Common myeloid progenitor, CD34-positive (primary cell): ENCODE measurements around the gene EGR1.

Experiments
- CTCF ChIA-PET: fragments of 350-600 bp; sonication (Branson Sonifier 250); formaldehyde crosslinking; loops from one replicate; lab custom pipeline; 2021; ENCODE audit warnings: antibody characterized with exemption; lab: Charles Lee
- POLR2A ChIA-PET: fragments of 350-600 bp; sonication (Branson Sonifier 250); formaldehyde crosslinking; loops from one replicate; lab custom pipeline; 2021; ENCODE audit warnings: antibody characterized with exemption; lab: Charles Lee
- DNase-seq, 3 donors: peaks; one replicate each; pipeline versions ENCODE4 v3.0.0 to v3.0.0-alpha.2; 2013
- H3K27ac ChIP-seq, 2 experiments: 1 replicate in 1 of 2; 2 replicates in 1 of 2; pipeline ENCODE4 v1.7.0; 2013; ENCODE audit warnings: inconsistent platforms in 2 of 2, low read length in 2 of 2, mild to moderate bottlenecking in 2 of 2, low read depth in 1 of 2, moderate library complexity in 1 of 2; ENCODE audit not compliant: severe bottlenecking in 2 of 2, insufficient read depth in 1 of 2, poor library complexity in 1 of 2
- H3K27me3 ChIP-seq, 5 experiments: replicated peaks in 2 of 5; 1 replicate in 3 of 5; 2 replicates in 2 of 5; pipeline versions ENCODE4 v1.6.1 to v1.7.0; 2013; ENCODE audit warnings: low read length in 4 of 5, mild to moderate bottlenecking in 2 of 5, moderate library complexity in 2 of 5, inconsistent platforms in 1 of 5; ENCODE audit not compliant: insufficient read depth in 5 of 5, control insufficient read depth in 4 of 5
- H3K36me3 ChIP-seq, 4 experiments: 1 replicate in 2 of 4; 2 replicates in 2 of 4; pipeline versions ENCODE4 v1.6.1 to v1.7.0; 2013; ENCODE audit warnings: low read length in 3 of 4, control low read depth in 1 of 4, mild to moderate bottlenecking in 1 of 4; ENCODE audit not compliant: control insufficient read depth in 4 of 4, insufficient read depth in 4 of 4
- H3K4me1 ChIP-seq, 4 experiments: 1 replicate in 3 of 4; 2 replicates in 1 of 4; pipeline versions ENCODE4 v1.6.1 to v1.7.1; 2013; ENCODE audit warnings: low read length in 3 of 4, mild to moderate bottlenecking in 3 of 4, control low read depth in 1 of 4, inconsistent platforms in 1 of 4, moderate library complexity in 1 of 4; ENCODE audit not compliant: control insufficient read depth in 4 of 4, insufficient read depth in 4 of 4; ENCODE audit errors: control extremely low read depth in 1 of 4
- H3K4me3 ChIP-seq, 7 experiments: 1 replicate in 4 of 7; 2 replicates in 3 of 7; pipeline versions ENCODE4 v1.5.1 to v1.7.0; 2013; ENCODE audit warnings: mild to moderate bottlenecking in 7 of 7, low read length in 6 of 7, moderate library complexity in 6 of 7, inconsistent platforms in 2 of 7, low read depth in 2 of 7, control low read depth in 1 of 7; ENCODE audit not compliant: insufficient read depth in 4 of 7, control insufficient read depth in 1 of 7; ENCODE audit errors: extremely low read depth in 1 of 7
- H3K9me3 ChIP-seq, 5 experiments: 1 replicate in 4 of 5; 2 replicates in 1 of 5; pipeline versions ENCODE4 v1.6.1 to v1.7.1; 2013; ENCODE audit warnings: low read length in 4 of 5, mild to moderate bottlenecking in 2 of 5, inconsistent platforms in 1 of 5, low read depth in 1 of 5, moderate library complexity in 1 of 5; ENCODE audit not compliant: control insufficient read depth in 4 of 5, insufficient read depth in 2 of 5; ENCODE audit errors: control extremely low read depth in 1 of 5
- WGBS: methylation state at CpG from one replicate; pipeline ENCODE4 v1.1.5; 2013; ENCODE audit not compliant: insufficient coverage; 5-methylcytosine and 5-hydroxymethylcytosine counted together

EGR1 gene

DNA sequence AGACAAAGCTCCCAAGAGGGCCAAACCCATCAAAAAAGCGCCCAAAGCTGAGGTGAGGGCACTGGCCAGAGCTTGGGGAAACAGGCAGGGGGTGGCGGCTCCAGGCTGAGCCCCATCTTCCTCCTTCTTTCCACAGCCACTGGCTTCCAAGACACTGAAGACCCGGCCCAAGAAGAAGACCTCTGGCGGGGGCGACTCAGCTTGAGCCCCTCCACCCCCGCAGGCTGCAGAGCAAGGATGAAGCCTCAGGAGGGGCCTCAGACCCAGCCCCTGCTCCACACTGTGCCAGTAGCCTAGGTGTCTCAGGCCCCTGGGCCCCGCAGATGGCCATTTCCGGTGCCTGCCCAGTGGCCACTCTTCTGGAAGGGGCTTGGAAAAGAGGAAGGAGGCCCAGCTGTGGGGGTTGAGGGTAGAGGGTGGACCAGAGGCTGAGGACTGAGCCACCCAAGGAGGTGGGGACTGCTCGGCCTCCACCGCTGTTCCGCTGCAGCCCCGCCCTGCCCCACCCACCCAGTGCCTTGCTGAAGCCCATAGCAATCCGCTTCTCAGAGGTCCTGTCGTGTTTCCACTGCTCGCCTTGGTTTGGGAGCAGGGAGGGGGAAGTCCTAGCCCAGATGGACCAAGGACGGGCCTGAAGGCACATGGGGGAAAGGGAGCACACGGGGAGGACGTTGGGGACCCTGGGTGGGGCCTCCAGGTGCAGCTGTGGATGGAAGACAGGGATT lies 19.6 kb upstream of the EGR1 start:
- POLR2A ChIA-PET = no interaction called here
- no peak for DNase-seq
- Histone ChIP-seq H3K9me3 (no peaks in the 10 kb centered on the region), H3K4me3 (no peak overlapping the region), H3K36me3 (no peaks in the 10 kb centered on the region), H3K4me1 (peaks cover 0 to 7% (median 3%) of the 10 kb centered on the region in 4 experiments), H3K27ac (no peak overlapping the region), H3K27me3 (no peaks in the 10 kb centered on the region)
- CTCF ChIA-PET = interaction anchor here (1.4 to 29.7 kb wide), 4 partner anchors 16 to 94 kb away, joined by 3 to 494 read pairs (median 74); partner anchors contain the start of gene EGR1
- 96% methylated on average over 18 of the region's 18 CpGs for WGBS

DNA sequence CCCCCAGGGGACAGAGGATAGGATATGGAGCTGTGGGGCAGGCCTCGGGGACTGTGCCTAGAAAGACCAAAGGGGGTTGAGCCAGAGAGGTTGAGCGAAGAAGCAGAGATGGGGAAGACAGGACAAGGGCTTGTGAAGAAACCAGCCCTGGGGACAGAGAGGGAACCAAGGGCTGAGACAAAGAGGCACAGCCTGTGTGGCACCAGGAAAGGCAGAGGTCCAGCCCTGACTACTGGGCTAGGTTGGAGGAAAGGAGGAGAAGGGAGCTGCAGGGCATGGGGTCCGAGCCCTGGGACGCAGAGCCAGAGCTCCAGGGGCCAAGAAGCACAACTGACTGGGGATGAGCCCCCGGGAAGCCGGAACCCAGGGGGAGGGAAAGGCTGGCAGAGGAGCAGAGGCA lies 17.2 kb upstream of the EGR1 start:
- 94% methylated on average over 6 of the region's 6 CpGs for WGBS
- H3K4me3 ChIP-seq = no peak overlapping the region
- H3K27ac ChIP-seq = no peak overlapping the region
- no peaks in the 10 kb centered on the region for H3K36me3 ChIP-seq
- H3K27me3 ChIP-seq = no peaks in the 10 kb centered on the region
- no peak for DNase-seq
- CTCF ChIA-PET = interaction anchor here (1.4 to 29.7 kb wide), 10 partner anchors 8 to 93 kb away, joined by 3 to 494 read pairs (median 14); partner anchors contain the start of genes EGR1 and REEP2
- POLR2A ChIA-PET = interaction anchor here (0.8 to 1.6 kb wide), 3 partner anchors 9 to 117 kb away, joined by 3 to 6 read pairs (median 3); partner anchors contain the start of genes CDC25C, EGR1 and REEP2
- peaks cover 0 to 7% (median 3%) of the 10 kb centered on the region in 4 experiments for H3K4me1 ChIP-seq
- H3K9me3 ChIP-seq = no peaks in the 10 kb centered on the region

DNA sequence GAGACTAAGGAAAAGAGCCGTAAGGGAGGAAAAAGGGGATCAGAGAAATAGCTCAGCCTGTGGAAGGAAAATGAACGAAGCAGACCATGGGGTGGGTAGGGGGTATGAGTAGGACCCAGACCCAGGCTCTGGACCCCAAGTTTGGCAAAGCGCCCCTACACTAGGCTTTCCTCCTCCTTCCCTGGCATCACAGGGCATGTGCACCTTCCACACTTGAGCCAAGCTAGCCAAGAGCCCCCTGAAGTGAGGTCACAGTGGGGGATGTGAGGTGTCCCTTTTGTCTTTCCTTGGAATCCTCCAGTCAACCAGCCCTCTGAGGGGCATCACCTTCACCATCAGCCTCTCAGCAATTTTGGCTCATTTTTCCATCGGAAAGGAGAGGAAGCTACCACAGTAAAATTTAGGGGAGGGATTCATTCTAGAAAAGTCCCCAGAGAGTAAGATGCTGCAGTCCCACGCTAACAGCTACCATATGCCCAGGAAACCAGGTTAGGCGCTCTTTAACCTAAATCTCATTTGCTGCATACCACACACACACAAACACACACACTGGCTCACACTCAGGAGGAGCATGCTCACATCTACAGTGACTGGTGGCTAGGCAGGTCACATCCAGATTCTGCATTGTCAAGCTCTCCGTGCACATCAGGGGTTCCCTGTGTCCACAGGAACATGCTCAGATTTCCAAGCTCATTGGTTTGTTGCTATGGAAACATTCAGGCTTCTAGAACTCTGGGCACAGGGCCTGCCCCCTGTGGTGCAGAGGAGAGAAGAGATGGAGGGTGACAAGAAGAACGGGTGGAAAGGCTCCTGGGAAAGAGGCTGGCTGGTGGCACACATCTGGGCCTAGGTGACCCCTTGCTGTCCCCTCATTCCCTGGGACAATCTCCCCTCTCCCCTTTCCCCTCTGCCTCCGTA lies 16.5 kb upstream of the EGR1 start:
- H3K36me3 ChIP-seq = no peaks in the 10 kb centered on the region
- CTCF ChIA-PET = interaction anchor here (0.7 to 29.7 kb wide), 13 partner anchors 7 to 270 kb away, joined by 3 to 494 read pairs (median 7); partner anchors contain the start of genes BRD8, EGR1, KIF20A and REEP2
- WGBS = 97% methylated on average over 6 of the region's 9 CpGs
- no peak overlapping the region for H3K4me3 ChIP-seq
- H3K9me3 ChIP-seq = no peaks in the 10 kb centered on the region
- H3K4me1 ChIP-seq = peaks cover 0 to 7% (median 3%) of the 10 kb centered on the region in 4 experiments
- POLR2A ChIA-PET = interaction anchor here (0.8 to 1.6 kb wide), 4 partner anchors 10 to 117 kb away, joined by 3 to 6 read pairs (median 3); partner anchors contain the start of genes CDC25C, EGR1 and REEP2
- no peak overlapping the region for H3K27ac ChIP-seq
- no peak for DNase-seq
- no peaks in the 10 kb centered on the region for H3K27me3 ChIP-seq

DNA sequence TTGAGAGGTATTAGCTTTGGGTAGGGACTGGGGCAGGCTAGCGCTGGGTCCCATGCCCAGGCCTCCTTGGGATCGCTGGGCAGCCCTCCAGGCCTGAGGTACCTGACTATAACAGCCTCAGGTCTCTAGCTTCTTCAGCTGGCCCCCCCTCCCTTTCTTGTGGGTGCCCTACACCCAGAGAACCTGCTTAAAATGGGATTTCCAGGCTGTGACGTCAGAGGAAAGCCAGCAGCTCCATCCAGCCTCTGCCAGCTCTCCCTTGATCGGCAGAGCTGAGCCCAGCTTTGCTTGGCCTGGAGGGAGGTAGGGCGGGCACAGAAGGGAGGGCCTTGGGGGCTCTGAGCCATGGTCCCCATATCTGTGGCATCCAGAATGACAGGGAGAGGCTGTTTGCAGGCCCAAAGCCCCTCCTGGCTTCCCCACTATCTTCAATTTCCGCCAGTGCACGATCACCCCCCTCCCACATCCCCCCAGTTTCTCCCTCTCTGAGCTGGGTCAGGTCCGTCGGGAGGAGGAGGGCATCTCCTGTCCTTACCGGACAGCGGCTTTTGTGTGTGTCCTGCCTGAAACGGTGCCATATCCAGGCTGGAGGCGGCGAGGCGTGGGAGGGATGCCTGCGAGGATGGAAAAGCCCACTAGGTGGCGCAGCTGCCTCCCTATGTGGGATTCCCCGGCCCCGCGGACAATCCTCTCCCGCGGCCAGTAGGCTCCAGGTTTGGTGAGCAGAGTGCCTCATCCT lies 15.6 kb upstream of the EGR1 start:
- no peaks in the 10 kb centered on the region for H3K9me3 ChIP-seq
- no peak overlapping the region for H3K27ac ChIP-seq
- peaks cover 0 to 7% (median 3%) of the 10 kb centered on the region in 4 experiments for H3K4me1 ChIP-seq
- no peaks in the 10 kb centered on the region for H3K36me3 ChIP-seq
- 14% methylated on average over 18 of the region's 22 CpGs for WGBS
- ChIA-PET CTCF (interaction anchor here (0.5 to 29.7 kb wide), 20 partner anchors 10 to 470 kb away, joined by 3 to 494 read pairs (median 5); partner anchors contain the start of genes BRD8, CDC25C, EGR1 and KIF20A), POLR2A (interaction anchor here (0.9 to 1.6 kb wide), 4 partner anchors 11 to 118 kb away, joined by 3 to 6 read pairs (median 4); partner anchors contain the start of genes CDC25C, EGR1 and REEP2)
- peak overlapping the region in 1 of 7 experiments; percentile 57 for H3K4me3 ChIP-seq
- DNase-seq = peak; percentile 65 to 82 (median 79)
- no peaks in the 10 kb centered on the region for H3K27me3 ChIP-seq

DNA sequence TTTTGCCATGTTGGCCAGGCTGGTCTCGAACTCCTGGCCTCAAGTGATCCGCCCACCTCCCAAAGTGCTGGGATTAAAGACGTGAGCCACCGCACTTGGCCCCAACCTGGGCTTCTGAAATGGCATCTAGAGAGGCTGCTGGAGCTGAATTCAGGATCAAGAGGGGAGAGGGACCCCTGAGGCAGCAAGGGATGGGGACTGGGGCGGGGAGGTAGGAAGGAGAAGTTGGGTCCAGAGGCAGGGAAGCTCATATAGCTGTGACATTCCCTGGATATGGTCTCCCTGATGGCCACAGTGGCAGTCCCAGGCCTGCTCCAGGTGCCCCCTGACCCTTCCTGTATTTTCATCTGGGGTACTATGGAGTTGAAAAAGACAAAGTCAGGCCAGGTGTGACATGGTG lies 14.3 kb upstream of the EGR1 start:
- no peak overlapping the region for H3K4me3 ChIP-seq
- no peaks in the 10 kb centered on the region for H3K27me3 ChIP-seq
- CTCF ChIA-PET = interaction anchor here (1.0 to 29.7 kb wide), 6 partner anchors 11 to 99 kb away, joined by 3 to 494 read pairs (median 26); partner anchors contain the start of genes EGR1, KDM3B and REEP2
- H3K36me3 ChIP-seq = no peaks in the 10 kb centered on the region
- H3K27ac ChIP-seq = no peak overlapping the region
- no peak for DNase-seq
- H3K4me1 ChIP-seq = peaks cover 0 to 7% (median 3%) of the 10 kb centered on the region in 4 experiments
- WGBS = 100% methylated on average over 3 of the region's 5 CpGs
- H3K9me3 ChIP-seq = no peaks in the 10 kb centered on the region
- POLR2A ChIA-PET = interaction anchor here (1.3 kb wide), 1 partner anchor 14 kb away, joined by 4 read pairs; the partner anchor contains the start of gene EGR1

DNA sequence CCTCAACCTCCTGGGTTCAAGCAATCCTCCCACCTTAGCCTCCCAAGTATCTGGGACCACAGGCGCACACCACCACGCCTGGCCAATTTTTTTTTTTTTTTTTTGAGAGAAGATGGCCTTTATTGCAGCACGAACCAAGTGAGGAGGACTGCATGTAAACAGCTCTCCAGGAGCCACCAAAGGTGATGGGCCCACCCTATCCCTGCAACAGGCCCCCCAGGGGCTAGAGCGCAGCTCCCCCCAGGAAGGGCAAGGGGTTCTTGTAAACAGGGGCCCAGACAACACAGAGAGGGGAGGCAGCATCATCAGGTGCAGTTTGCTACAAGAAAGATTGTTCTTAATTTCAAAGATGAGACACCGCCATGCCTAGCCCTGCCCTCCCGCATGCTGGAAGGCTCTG lies 12.6 kb upstream of the EGR1 start:
- Histone ChIP-seq H3K36me3 (no peaks in the 10 kb centered on the region), H3K27me3 (no peaks in the 10 kb centered on the region), H3K4me1 (peaks cover 0 to 15% (median 6%) of the 10 kb centered on the region in 4 experiments), H3K9me3 (no peaks in the 10 kb centered on the region), H3K27ac (no peak overlapping the region), H3K4me3 (no peak overlapping the region)
- DNase-seq = no peak
- CTCF ChIA-PET = interaction anchor here (0.6 to 29.7 kb wide), 4 partner anchors 9 to 808 kb away, joined by 3 to 494 read pairs (median 73); partner anchors contain the start of gene EGR1
- 100% methylated on average over 3 of the region's 6 CpGs for WGBS
- POLR2A ChIA-PET = no interaction called here
